T47D (cell line): ENCODE data around the gene PPP3R2.

Experiments
- DNase-seq, 2 experiments: peaks; one replicate each; pipeline versions ENCODE4 v3.0.0 to v3.0.0-alpha.2; 2011 to 2012; ENCODE audit warnings: low read depth in 1 of 2, low spot score in 1 of 2
- JUND ChIP-seq: IDR thresholded peaks from 2 replicates; pipeline ENCODE4 v1.6.1; 2012; ENCODE audit warnings: low read depth
- in situ Hi-C: cut with HindIII; loops from 2 replicates; pipeline ENCODE4 v1.10.0; 2016; ENCODE audit warnings: low sequenced_read_pairs, low pct_unique_long_range_greater_than_20kb

Gene PPP3R2

DNA sequence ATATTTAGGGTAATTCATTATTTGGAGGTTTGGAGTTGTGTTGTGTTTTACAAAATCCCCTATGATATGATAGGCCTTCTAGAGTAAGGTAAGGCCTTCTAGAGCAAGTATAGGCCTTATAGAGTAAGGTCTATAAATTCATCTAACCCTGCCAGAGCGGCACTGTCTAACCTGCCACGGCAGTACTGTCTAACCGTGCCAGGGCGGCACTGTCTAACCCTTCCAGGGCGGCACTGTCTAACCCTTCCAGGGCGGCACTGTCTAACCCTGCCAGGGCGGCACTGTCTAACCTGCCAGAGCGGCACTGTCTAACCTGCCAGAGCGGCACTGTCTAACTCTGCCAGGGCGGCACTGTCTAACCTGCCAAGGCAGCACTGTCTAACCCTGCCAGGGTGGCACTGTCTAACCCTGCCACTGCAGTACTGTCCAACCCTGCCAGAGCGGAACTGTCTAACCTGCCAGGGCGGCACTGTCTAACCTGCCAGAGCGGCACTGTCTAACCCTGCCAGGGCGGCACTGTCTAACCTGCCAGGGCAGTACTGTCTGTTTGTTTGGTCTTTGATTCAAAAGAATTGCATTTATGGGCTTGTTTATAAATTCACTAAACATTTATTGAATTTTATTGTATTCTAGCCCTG lies 51.6 kb downstream of the PPP3R2 start:
- DNase-seq, result no peak
- in situ Hi-C loops, result no loop called here
- TF ChIP-seq JUND, result no peak
